GM19467 (cell line): ENCODE results near the gene SLC13A3.

Experiments
- ATAC-seq: cut with Tn5 transposase; IDR thresholded peaks from one replicate; pipeline ENCODE4 v1.9.1; 2021; ENCODE audit warnings: mild to moderate bottlenecking, moderate library complexity; ENCODE audit not compliant: unreplicated experiment

Gene SLC13A3

DNA sequence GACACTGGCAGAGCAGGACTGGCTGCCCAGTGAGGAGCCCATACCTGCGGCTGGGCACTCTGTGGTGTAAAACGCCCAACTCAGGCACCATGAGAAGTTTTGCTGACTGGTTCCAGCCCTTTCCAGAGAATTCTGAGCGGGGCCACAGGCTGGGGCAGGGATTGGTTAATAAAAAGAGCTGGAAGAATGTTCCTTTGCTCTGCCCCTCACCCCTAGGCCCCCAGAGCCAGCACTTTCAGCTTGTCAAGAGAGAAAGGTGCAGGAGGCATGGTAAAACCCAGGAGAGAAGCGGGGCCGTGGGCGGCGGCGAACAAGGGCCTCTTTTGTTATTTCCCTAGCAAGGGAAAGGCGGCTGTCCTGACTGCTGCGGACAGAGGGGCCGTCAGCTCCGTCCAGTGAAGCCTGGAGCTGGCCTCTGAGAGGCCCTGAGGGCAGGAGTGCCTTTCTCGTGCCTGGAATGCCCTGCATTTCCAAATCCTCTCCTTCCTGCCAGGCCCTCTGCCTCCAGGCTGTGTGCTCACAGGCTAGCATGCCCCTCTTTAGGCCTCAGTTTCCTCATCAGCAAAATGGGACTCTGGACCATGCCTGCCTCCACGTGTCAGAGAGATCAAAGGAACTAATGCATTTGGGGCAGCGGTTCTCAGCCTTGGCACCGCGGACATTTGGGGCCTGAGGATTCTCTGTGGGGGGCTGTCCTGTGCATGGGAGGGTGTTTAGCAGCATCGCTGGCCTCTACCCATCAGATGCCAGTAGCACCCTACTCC lies 12.9 kb downstream of the SLC13A3 start:
- ATAC-seq, result no peak

DNA sequence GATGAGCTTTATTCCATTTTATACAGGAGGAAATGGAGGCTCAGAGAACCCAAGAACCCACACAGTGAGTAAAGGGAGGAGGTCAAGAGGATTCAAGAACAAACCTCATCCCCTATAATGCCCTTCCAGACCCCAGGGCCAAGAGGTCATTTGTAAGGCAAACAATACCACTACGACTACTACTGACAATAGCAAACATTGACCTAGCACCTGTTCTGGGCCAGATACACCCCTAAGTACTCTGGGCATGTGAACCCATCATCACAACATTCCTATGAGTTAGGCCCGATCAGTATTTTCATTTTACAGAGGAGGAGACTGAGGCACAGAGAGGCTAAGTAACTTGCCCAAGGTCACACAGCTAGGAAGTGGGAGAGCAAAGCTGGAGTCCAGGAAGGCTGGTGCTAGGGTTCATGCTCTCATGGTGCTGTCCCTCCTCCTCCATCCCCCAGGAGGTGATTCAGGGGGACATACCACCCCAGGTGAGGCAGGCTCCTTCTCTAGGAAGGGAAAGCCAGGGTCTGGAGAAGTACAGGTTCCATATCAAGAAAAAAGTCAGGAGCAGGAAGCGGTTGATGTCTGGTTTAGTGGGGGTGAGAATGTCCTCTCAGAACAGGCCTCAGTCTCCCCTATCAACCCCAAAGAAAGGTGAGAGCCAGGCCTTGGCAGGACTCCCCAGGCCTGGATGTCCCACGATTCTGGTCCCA lies 13.7 kb downstream of the SLC13A3 start:
- ATAC-seq, result no peak

- no peak for ATAC-seq
Measured at GRCh38 chr20:46637020-46637419, 14.2 kb downstream of the SLC13A3 start.

- ATAC-seq, result no peak
Measured at GRCh38 chr20:46636514-46636913, 14.7 kb downstream of the SLC13A3 start.

DNA sequence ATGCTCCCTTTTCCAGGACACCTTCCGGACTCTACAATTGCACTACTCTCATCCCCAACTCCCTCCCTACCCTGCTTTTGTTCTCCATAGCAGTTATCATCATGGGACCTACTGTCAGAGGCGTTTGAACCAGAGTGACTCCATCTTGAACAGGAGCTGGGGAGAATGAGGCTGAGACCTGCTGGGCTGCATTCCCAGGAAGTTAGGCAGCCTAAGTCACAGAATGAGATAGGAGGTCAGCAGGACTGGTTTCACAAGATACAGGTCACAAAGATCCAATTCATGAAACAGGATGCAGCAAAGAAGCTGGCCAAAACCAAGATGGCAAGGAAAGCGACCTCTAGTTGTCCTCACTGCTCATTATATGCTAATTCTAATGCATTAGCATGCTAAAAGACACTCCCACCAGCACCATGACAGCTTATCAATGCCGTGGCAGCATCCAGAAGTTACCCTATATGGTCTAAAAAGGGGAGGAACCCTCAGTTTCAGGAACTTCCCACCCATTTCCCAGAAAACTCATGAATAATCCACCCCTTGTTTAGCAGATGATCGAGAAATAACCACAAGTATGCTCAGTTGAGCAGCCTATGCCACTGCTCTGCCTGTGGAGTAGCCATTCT lies 15.6 kb downstream of the SLC13A3 start:
- ATAC-seq, result no peak

DNA sequence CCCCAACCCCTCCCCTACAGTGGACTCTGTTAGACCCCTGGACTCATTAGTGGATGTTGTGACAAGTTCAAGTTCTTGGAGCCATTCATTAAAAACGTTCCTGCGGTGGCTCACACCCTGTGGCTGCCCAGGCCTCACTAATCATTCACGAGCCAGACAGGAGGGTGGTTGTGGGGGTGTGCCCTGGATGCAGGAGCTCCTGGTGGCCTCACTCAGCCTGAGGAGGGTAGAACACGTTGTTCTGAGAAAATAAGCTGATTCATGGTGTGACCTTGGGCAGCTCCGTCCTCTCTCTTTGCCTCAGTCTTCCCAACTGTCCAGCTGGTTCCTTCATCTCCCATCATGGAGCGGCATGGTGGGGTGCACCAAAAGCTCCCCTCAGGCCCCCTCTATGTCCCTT lies 16.7 kb downstream of the SLC13A3 start:
- no peak for ATAC-seq

DNA sequence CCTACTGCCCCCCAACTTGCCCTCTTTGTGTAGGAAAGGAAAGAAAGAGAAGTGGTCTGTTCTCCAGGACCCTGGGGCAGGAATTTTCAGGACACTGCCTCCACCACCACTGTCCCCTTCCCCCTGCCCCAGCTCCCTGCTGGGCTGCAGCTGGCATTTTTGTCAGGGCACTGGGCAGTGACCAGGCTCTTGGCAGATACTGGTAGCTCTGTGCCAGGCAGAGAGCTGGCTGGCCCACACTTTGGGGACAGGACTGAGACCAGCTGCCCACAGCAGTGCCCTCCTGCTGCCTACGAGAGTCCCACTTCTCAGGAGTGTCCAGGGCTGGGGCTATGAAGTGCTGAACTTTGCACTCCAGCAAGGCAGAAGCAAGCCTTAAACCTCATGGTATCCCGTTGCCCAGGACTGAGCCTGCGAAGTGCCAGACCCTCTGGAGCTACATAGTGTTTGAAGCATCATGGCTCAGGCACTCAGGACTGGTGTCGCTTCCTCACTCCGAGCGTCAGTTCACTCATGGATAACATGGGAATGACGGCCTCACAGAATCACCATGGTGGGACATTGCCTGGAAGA lies 19.3 kb downstream of the SLC13A3 start:
- no peak for ATAC-seq

- ATAC-seq, result no peak
Measured at GRCh38 chr20:46631212-46631869, 19.9 kb downstream of the SLC13A3 start.

GRCh38 chr20:46630306-46630705 lies 21.0 kb downstream of the SLC13A3 start:
- no peak for ATAC-seq

GRCh38 chr20:46629341-46629740 lies 21.9 kb downstream of the SLC13A3 start:
- ATAC-seq, result no peak

DNA sequence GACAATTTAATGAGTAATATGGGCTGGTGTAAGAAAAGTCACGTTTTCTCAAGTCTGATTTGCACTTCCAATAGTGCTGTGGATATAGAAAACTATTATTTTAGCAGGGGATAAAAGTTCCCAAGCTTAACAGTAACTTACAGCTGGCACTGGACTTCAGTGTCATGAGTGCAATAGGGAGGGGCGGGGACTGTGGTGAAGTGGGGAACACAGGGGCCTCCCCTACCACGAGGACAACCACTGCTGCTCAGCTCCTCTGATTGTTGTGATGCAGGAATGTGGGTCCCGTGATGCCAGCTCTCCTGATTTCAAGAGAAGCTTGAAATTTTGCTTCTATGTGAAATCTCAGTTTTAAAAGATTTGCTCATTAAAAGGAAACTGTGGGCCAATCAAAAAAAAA lies 24.0 kb downstream of the SLC13A3 start:
- ATAC-seq, result no peak

- ATAC-seq, result no peak
Measured at GRCh38 chr20:46626758-46627157, 24.5 kb downstream of the SLC13A3 start.

- ATAC-seq, result no peak
Measured at GRCh38 chr20:46625875-46626373, 25.3 kb downstream of the SLC13A3 start.

- ATAC-seq, result no peak
Measured at GRCh38 chr20:46624946-46625345, 26.3 kb downstream of the SLC13A3 start.

GRCh38 chr20:46622165-46622564 lies 29.1 kb downstream of the SLC13A3 start:
- no peak for ATAC-seq

DNA sequence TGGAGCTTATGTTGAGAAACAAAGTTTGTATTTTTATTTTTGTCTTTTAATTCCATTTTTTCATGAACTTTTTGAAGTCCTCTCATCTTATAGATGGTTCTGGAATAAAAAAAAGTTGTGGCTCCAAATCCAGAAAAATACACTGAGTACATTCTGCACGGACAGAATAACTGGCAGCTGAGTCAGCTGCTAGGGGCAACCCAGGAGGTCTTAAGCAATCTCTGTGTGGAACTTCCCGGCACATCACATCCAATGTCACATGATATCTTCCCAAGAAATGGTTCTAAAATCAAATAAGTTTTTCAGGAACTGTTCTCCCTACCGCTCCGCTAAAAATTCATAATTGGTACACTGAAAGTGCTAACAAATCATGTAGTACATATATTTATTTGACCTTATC lies 29.8 kb downstream of the SLC13A3 start:
- ATAC-seq, result no peak

DNA sequence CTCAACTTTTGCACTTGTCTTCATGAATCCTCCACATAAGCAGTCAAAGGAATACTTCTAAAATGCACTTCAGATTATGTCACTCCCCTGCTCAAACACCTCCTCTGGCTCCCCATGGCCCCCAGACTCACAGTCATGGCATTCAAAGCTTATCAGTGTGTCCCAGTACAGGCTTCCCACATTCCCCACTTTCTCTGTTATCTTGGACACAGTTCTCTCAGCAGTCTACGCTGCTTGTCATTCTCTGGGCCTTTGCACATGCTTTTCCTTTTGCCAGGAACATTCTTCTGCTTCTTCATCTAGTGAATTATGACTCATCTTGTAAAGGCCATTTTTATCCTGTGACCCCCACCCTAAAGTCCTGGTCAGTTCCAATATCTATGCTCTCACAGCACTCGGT lies 31.8 kb downstream of the SLC13A3 start:
- ATAC-seq, result no peak

- ATAC-seq, result no peak
Measured at GRCh38 chr20:46618316-46619100, 32.8 kb downstream of the SLC13A3 start.

GRCh38 chr20:46614503-46614902 lies 36.8 kb downstream of the SLC13A3 start:
- ATAC-seq, result no peak

DNA sequence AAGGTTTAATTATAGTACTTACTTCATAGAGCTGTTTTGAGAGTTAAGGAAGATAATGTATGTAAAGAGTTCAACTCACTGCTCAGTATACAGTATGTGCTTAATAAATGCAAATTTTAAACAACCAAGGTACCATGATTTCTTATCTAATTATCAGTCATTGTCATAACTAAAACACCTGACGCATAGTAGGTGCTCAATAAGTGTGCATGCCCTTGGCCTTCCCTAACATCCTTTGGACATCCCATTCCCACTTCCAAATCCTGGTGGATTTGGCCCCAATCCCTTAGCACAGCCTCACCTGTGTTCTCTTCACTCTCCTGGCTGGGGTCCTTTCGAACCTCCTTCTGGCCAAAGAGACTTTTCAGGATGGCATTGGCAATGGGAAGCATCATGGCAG lies 41.1 kb downstream of the SLC13A3 start:
- ATAC-seq, result no peak
